SK-N-SH (cell line): ENCODE results near the gene CDC42. TPM values are rescaled to one million over a fixed set of nuclear protein-coding genes. Genes with fewer than 3 reads are reported as not detected.

ENCODE experiments used
- CTCF ChIA-PET: fragments of 300-600, 350-600 bp; formaldehyde crosslinking; extraction: SDS; loops from one replicate; lab custom pipeline; 2021; lab: Yijun Ruan, JAX
- POLR2A ChIA-PET: fragments of 350-600 bp; sonication (Branson Sonifier 250); formaldehyde crosslinking; extraction: SDS; loops from one replicate; lab custom pipeline; 2020; ENCODE audit warnings: antibody characterized with exemption, inconsistent platforms; lab: Yijun Ruan, JAX
- DNase-seq: peaks from one replicate; pipeline ENCODE4 v3.0.0; 2012
- H2AFZ ChIP-seq: fragments of 200-600 bp; sonication (generic); 2 replicates; pipeline ENCODE4 v1.8.1; 2016; ENCODE audit warnings: antibody characterized with exemption, mild to moderate bottlenecking, low read depth
- H3F3A ChIP-seq: fragments of 200-600 bp; sonication (generic); replicated peaks from 2 replicates; pipeline ENCODE3; 2016; ENCODE audit warnings: antibody characterized with exemption, mild to moderate bottlenecking; ENCODE audit not compliant: insufficient read depth
- H3K27ac ChIP-seq, 2 experiments: fragments of 200-500 bp in 1 of 2; fragments of 200-600 bp in 1 of 2; sonication (Bioruptor generic) in 1 of 2; sonication (generic), shearing (Covaris generic) in 1 of 2; 2 replicates each; pipeline versions ENCODE4 v1.5.1 to v1.6.1; 2014 to 2016; ENCODE audit warnings: low read depth in 2 of 2, inconsistent platforms in 1 of 2, low read length in 1 of 2, mild to moderate bottlenecking in 1 of 2, mixed read lengths in 1 of 2
- H3K27me3 ChIP-seq: fragments of 200-600 bp; sonication (generic), shearing (Covaris generic); 2 replicates; pipeline ENCODE4 v1.6.1; 2016; ENCODE audit warnings: mixed run types; ENCODE audit not compliant: insufficient read depth
- H3K36me3 ChIP-seq, 2 experiments: fragments of 200-500 bp in 1 of 2; fragments of 200-600 bp in 1 of 2; sonication (Bioruptor generic) in 1 of 2; sonication (generic) in 1 of 2; replicated peaks in 1 of 2; 2 replicates each; pipeline versions ENCODE3 to v1.5.1; 2014 to 2016; ENCODE audit warnings: low read length in 1 of 2, mild to moderate bottlenecking in 1 of 2; ENCODE audit not compliant: insufficient read depth in 2 of 2, control insufficient read depth in 1 of 2
- H3K4me1 ChIP-seq, 2 experiments: fragments of 200-500 bp in 1 of 2; fragments of 200-600 bp in 1 of 2; sonication (Bioruptor generic) in 1 of 2; sonication (generic), shearing (Covaris generic) in 1 of 2; 2 replicates each; pipeline versions ENCODE4 v1.5.1 to v1.6.1; 2014 to 2016; ENCODE audit warnings: low read depth in 1 of 2, low read length in 1 of 2, mixed run types in 1 of 2; ENCODE audit not compliant: insufficient read depth in 2 of 2, control insufficient read depth in 1 of 2
- H3K4me2 ChIP-seq: fragments of 200-600 bp; sonication (generic), shearing (Covaris generic); 2 replicates; pipeline ENCODE4 v1.6.1; 2017; ENCODE audit warnings: mixed run types
- H3K4me3 ChIP-seq, 2 experiments: fragments of 200-500 bp in 1 of 2; fragments of 200-600 bp in 1 of 2; sonication (Bioruptor generic) in 1 of 2; sonication (generic), shearing (Covaris generic) in 1 of 2; 2 replicates each; pipeline versions ENCODE4 v1.5.1 to v1.8.1; 2014 to 2016; ENCODE audit warnings: low read depth in 2 of 2, inconsistent platforms in 1 of 2, low read length in 1 of 2, mild to moderate bottlenecking in 1 of 2, mixed read lengths in 1 of 2, moderate library complexity in 1 of 2
- H3K79me2 ChIP-seq: fragments of 200-600 bp; sonication (generic); 2 replicates; pipeline ENCODE4 v1.8.1; 2017; ENCODE audit warnings: mild to moderate bottlenecking; ENCODE audit not compliant: insufficient read depth
- H3K9ac ChIP-seq: fragments of 200-600 bp; sonication (generic); 2 replicates; pipeline ENCODE4 v1.6.1; 2017; ENCODE audit warnings: mixed run types
- H3K9me2 ChIP-seq: fragments of 200-600 bp; sonication (generic); 2 replicates; pipeline ENCODE4 v1.6.1; 2017; ENCODE audit warnings: mixed run types
- H3K9me3 ChIP-seq: fragments of 200-600 bp; sonication (generic); 2 replicates; pipeline ENCODE4 v1.6.1; 2017; ENCODE audit warnings: mixed run types, mild to moderate bottlenecking, moderate library complexity
- H4K20me1 ChIP-seq: fragments of 200-600 bp; sonication (generic); 2 replicates; pipeline ENCODE4 v1.6.1; 2017; ENCODE audit warnings: mild to moderate bottlenecking, mixed run types; ENCODE audit not compliant: insufficient read depth
- ELF1 ChIP-seq: IDR thresholded peaks from 2 replicates; pipeline ENCODE4 v1.4.0; 2012
- FOXM1 ChIP-seq: IDR thresholded peaks from 2 replicates; pipeline ENCODE4 v1.4.0; 2012; ENCODE audit warnings: low read depth, mild to moderate bottlenecking
- GABPA ChIP-seq: IDR thresholded peaks from 2 replicates; pipeline ENCODE4 v1.4.0; 2012; ENCODE audit warnings: low read depth, mild to moderate bottlenecking
- IRF3 ChIP-seq: fragments of 150-350 bp; IDR thresholded peaks from 2 replicates; pipeline ENCODE4 v1.6.1; 2016; ENCODE audit warnings: mild to moderate bottlenecking, low read depth, low read length
- JUND ChIP-seq: IDR thresholded peaks from 2 replicates; pipeline ENCODE4 v1.4.0; 2012
- MAX ChIP-seq: IDR thresholded peaks from 2 replicates; pipeline ENCODE4 v1.4.0; 2012; ENCODE audit warnings: low read depth
- NRF1 ChIP-seq: IDR thresholded peaks from 2 replicates; pipeline ENCODE4 v1.6.1; 2012; ENCODE audit warnings: low read depth, mild to moderate bottlenecking, low read length
- PBX3 ChIP-seq: IDR thresholded peaks from 2 replicates; pipeline ENCODE4; 2012
- POLR2AphosphoS5 ChIP-seq: IDR thresholded peaks from 2 replicates; pipeline ENCODE4 v1.6.1; 2012; ENCODE audit warnings: low read depth, low read length
- RAD21 ChIP-seq: IDR thresholded peaks from 2 replicates; pipeline ENCODE4 v1.6.1; 2012; ENCODE audit warnings: mild to moderate bottlenecking, low read length
- RXRA ChIP-seq: IDR thresholded peaks from 2 replicates; pipeline ENCODE4 v1.4.0; 2012; ENCODE audit warnings: low read depth, mild to moderate bottlenecking, borderline replicate concordance
- ZBTB33 ChIP-seq: IDR thresholded peaks from 2 replicates; pipeline ENCODE4 v1.4.0; 2012; ENCODE audit warnings: low read depth, borderline replicate concordance
- WGBS: methylation state at CpG from one replicate; pipeline ENCODE4 v1.1.6; 2017; ENCODE audit warnings: low lambda C conversion rate; 5-methylcytosine and 5-hydroxymethylcytosine counted together
- polyA plus RNA-seq, 3 experiments: library from polyadenylated mRNA; depleted of rRNA; stranded (reverse); fragments of >200 nt; gene quantifications; 2 replicates each; pipeline ENCODE4 v1.2.3, GENCODE V29; 2012

Gene CDC42
- polyA plus RNA-seq, 1 of the 3 experiments (the other 2 are of a cell fraction) = 113 TPM

GRCh38 chr1:22089787-22090186 lies 37.3 kb downstream of the CDC42 start:
- TF ChIP-seq ELF1 (no peak), GABPA (no peak), PBX3 (no peak), RAD21 (no peak), NRF1 (no peak), FOXM1 (no peak), POLR2AphosphoS5 (no peak), IRF3 (no peak), JUND (no peak)
- no peaks in the 10 kb centered on the region for H3K9me3 ChIP-seq
- H3K27me3 ChIP-seq = no peaks in the 10 kb centered on the region
- H3K27ac ChIP-seq = no peak overlapping the region; a peak in 1 of 4 replicates
- H3K79me2 ChIP-seq = peaks cover 98% of the 10 kb centered on the region
- no peak overlapping the region for H3K4me3 ChIP-seq
- ChIA-PET CTCF (interaction anchor here (1.0 to 1.8 kb wide), 3 partner anchors 16 to 327 kb away, joined by 3 to 5 read pairs (median 3); no protein-coding TSS in a partner anchor), POLR2A (no interaction called here)
- H3K4me2 ChIP-seq = no peak overlapping the region
- WGBS = 83% methylated on average over 6 of the region's 6 CpGs
- no peaks in the 10 kb centered on the region for H3K9me2 ChIP-seq
- H3K36me3 ChIP-seq = peaks cover 64 to 71% of the 10 kb centered on the region in 2 experiments
- H4K20me1 ChIP-seq = peaks cover 97% of the 10 kb centered on the region
- peaks cover 36% of the 10 kb centered on the region for H3F3A ChIP-seq
- peaks cover 0 to 17% of the 10 kb centered on the region in 2 experiments; a peak in 3 of 4 replicates for H3K4me1 ChIP-seq
- H2AFZ ChIP-seq = no peak overlapping the region
- H3K9ac ChIP-seq = no peak overlapping the region
- no peak for DNase-seq

- Histone ChIP-seq H4K20me1 (peaks cover 95% of the 10 kb centered on the region), H3K9me2 (no peaks in the 10 kb centered on the region), H2AFZ (no peak overlapping the region), H3K27ac (no peak overlapping the region), H3K79me2 (peaks cover 96% of the 10 kb centered on the region), H3K4me3 (no peak overlapping the region), H3K4me2 (no peak overlapping the region), H3K4me1 (peaks cover 0 to 17% of the 10 kb centered on the region in 2 experiments; a peak in 3 of 4 replicates), H3K9me3 (no peaks in the 10 kb centered on the region), H3K9ac (no peak overlapping the region), H3F3A (peaks cover 31% of the 10 kb centered on the region), H3K36me3 (peaks cover 65 to 71% of the 10 kb centered on the region in 2 experiments), H3K27me3 (no peaks in the 10 kb centered on the region)
- WGBS = 96% methylated on average over 3 of the region's 3 CpGs
- DNase-seq = no peak
- TF ChIP-seq ELF1 = no peak
- no peak for TF ChIP-seq IRF3
- no peak for TF ChIP-seq RXRA
- TF ChIP-seq MAX = no peak
- TF ChIP-seq FOXM1 = no peak
- TF ChIP-seq ZBTB33 = no peak
- TF ChIP-seq RAD21 = no peak
- POLR2A ChIA-PET = no interaction called here
- CTCF ChIA-PET = interaction anchor here (0.6 to 1.8 kb wide), 4 partner anchors 11 to 326 kb away, joined by 3 to 5 read pairs (median 4); no protein-coding TSS in a partner anchor
Measured at GRCh38 chr1:22090867-22091266, 38.4 kb downstream of the CDC42 start.
